Upper lobe of right lung (tissue), 1 donor: Measurements from ENCODE around the gene GPR12. TPM values are rescaled to one million over a fixed set of nuclear protein-coding genes. Genes with fewer than 3 reads are reported as not detected.

Experiments
- ATAC-seq: fragments of 200-7000 bp; cut with Tn5 transposase; one replicate; pipeline ENCODE4 v1.9.1; 2020; ENCODE audit warnings: mild to moderate bottlenecking, moderate library complexity
- DNase-seq: peaks from one replicate; pipeline ENCODE4 v3.0.0-alpha.2; 2020
- H3K27ac ChIP-seq: fragments of 200-600 bp; one replicate; pipeline ENCODE4 v1.8.0; 2022
- H3K27me3 ChIP-seq: fragments of 200-600 bp; one replicate; pipeline ENCODE4 v1.8.0; 2022; ENCODE audit warnings: mild to moderate bottlenecking
- H3K36me3 ChIP-seq: fragments of 200-600 bp; one replicate; pipeline ENCODE4 v1.8.0; 2022
- H3K4me1 ChIP-seq: fragments of 200-600 bp; one replicate; pipeline ENCODE4 v1.8.0; 2022
- H3K4me3 ChIP-seq: fragments of 200-600 bp; one replicate; pipeline ENCODE4 v1.8.0; 2022; ENCODE audit warnings: mild to moderate bottlenecking
- H3K9me3 ChIP-seq: fragments of 200-600 bp; one replicate; pipeline ENCODE4 v1.8.0; 2022
- intact Hi-C: fragments of 100-400 bp; cut with DNase I; formaldehyde crosslinking; loops from one replicate; pipeline ENCODE4 v1.11.0; 2022
- total RNA-seq: library from RNA; stranded (reverse); fragmentation: NEBNext Ultra II Directional; extraction: Animal tissue kit (Norgen Biotek cat#: 25700); gene quantifications from one replicate; pipeline ENCODE4 v1.2.1, GENCODE V29; 2021
- TF ChIP-seq, protein P1 (sequence below): fragments of 200-600 bp; IDR thresholded peaks from one replicate; pipeline ENCODE4 v1.8.0; 2022; ENCODE audit warnings: antibody characterized with exemption
- donor health status: DM: no; HTN: yes; CAD: no; lungs with severe emphysema.

Gene GPR12
- total RNA-seq, 1 donor from 2014 or later, result not detected

DNA sequence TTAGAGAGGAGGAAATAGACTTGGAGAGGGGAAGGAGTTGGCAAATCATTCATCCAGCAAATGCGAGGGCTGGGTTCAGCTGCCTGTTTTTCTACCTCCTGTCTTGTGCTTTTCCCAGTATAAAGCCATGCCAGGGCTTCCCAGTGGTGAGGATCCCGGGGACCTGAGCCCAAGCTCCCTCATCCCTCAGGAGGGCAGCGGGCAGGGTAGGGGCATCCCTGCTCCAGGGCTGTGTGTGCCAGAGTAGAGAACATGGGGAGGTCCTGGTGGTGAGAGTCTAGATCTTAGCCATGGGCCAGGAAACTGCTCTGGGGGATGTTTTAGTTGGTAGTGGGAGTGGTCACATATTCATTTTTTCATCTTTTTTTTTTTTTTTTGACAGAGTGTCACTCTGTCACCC is 43.6 kb downstream of the GPR12 start:
- no peaks in the 10 kb centered on the region for H3K27me3 ChIP-seq
- no peaks in the 10 kb centered on the region for H3K4me1 ChIP-seq
- TF ChIP-seq, protein P1, sequence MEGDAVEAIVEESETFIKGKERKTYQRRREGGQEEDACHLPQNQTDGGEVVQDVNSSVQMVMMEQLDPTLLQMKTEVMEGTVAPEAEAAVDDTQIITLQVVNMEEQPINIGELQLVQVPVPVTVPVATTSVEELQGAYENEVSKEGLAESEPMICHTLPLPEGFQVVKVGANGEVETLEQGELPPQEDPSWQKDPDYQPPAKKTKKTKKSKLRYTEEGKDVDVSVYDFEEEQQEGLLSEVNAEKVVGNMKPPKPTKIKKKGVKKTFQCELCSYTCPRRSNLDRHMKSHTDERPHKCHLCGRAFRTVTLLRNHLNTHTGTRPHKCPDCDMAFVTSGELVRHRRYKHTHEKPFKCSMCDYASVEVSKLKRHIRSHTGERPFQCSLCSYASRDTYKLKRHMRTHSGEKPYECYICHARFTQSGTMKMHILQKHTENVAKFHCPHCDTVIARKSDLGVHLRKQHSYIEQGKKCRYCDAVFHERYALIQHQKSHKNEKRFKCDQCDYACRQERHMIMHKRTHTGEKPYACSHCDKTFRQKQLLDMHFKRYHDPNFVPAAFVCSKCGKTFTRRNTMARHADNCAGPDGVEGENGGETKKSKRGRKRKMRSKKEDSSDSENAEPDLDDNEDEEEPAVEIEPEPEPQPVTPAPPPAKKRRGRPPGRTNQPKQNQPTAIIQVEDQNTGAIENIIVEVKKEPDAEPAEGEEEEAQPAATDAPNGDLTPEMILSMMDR, result no peak
- ATAC-seq, result no peak
- no peak for DNase-seq
- intact Hi-C loops, result no loop called here
- no peaks in the 10 kb centered on the region for H3K36me3 ChIP-seq
- no peak overlapping the region for H3K4me3 ChIP-seq
- H3K27ac ChIP-seq, result no peak overlapping the region
- no peaks in the 10 kb centered on the region for H3K9me3 ChIP-seq

DNA sequence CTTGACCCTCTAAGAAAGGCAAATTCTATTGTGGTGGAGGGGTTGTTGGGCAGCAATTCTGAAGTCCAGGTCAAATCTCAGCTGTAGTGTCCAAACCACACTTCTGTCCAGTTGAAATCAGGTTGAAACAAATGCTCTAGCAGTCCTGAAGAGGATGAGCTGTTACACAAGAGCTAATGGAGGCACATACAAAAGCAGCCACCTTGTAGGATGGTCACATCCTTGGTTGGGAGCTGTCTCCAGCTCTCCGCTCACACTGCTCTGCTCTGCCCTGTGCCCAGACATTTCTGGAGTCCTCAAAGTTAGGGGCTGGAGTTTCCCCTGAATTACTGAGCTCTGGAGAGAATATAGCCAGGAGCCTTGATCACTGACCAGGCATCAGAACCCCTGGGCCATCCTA is 47.2 kb downstream of the GPR12 start:
- H3K36me3 ChIP-seq, result no peaks in the 10 kb centered on the region
- no peaks in the 10 kb centered on the region for H3K27me3 ChIP-seq
- TF ChIP-seq, protein P1, result no peak
- no peak overlapping the region for H3K27ac ChIP-seq
- no peaks in the 10 kb centered on the region for H3K9me3 ChIP-seq
- no peaks in the 10 kb centered on the region for H3K4me1 ChIP-seq
- intact Hi-C loops, result no loop called here
- H3K4me3 ChIP-seq, result no peak overlapping the region
- DNase-seq (no peak), ATAC-seq (no peak)

DNA sequence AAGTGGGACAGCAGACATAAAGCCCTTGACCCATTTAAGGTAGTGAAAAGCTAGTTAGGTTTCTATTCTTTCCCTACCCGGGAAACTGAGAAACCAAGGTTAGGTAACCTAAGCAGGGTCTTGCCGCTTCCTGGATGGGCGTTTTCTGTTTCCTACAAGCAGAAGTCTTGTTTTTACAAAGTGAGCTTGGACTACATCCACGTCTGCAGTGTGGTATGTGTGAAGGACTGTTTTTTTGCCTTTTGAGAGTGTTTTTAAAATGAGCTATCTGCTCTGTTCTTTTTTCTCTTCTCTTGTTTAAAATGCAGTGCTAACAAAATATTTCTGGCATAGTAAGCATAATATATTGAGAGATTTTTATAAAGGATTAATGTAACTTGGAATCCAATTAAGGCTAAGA is 49.4 kb downstream of the GPR12 start:
- no peak overlapping the region for H3K27ac ChIP-seq
- no peak for DNase-seq
- H3K9me3 ChIP-seq, result no peaks in the 10 kb centered on the region
- TF ChIP-seq, protein P1, result no peak
- peaks cover under 1% of the 10 kb centered on the region for H3K27me3 ChIP-seq
- H3K4me3 ChIP-seq, result no peak overlapping the region
- intact Hi-C loops, result no loop called here
- ATAC-seq, result no peak
- no peaks in the 10 kb centered on the region for H3K4me1 ChIP-seq
- H3K36me3 ChIP-seq, result no peaks in the 10 kb centered on the region

DNA sequence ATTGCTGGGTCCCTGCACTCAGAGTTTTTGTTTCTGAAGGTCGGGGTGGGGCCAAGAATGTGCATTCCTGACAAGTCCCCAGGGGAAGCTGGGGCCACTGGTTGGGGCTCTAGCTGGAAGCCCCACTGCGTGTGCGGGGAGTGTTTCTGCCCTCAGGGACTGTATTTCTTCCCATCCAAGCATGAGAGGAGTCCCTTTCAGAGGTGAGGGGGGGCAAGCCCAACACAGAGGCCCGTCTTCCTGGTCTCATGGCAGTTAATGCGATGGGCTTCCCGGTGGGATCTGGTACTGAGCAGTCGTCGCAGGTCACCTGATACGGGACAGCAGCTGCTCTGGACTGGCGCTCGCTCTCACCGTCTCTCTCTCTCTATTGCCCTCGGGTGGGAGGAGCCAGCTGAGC is 50.4 kb downstream of the GPR12 start:
- Histone ChIP-seq H3K4me3 (no peak overlapping the region), H3K27me3 (peaks cover 9% of the 10 kb centered on the region), H3K4me1 (no peaks in the 10 kb centered on the region), H3K27ac (no peak overlapping the region), H3K36me3 (no peaks in the 10 kb centered on the region), H3K9me3 (no peaks in the 10 kb centered on the region)
- ATAC-seq (no peak), DNase-seq (no peak)
- TF ChIP-seq, protein P1, result no peak
- intact Hi-C loops, result no loop called here

DNA sequence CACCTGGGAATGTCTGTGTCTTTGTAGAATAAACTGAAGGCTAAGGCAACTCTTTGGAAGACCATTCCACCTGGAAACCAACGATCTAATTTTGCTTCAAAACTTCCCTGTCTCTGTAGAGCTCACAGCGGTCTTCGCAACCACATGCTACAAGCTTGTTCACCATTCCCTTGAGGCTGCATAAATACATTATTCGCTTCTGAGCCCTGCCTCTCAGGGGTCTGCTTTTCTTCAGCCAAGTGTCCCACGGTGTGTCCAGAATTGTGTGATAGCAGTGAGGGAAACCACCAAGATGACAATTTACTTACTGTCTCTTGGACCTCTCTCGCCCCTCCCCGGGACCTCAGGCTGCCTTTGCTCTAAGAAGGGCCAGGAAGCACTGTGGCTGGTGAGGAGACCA is 51.1 kb downstream of the GPR12 start:
- intact Hi-C loops, result no loop called here
- ATAC-seq (no peak), DNase-seq (no peak)
- Histone ChIP-seq H3K9me3 (no peaks in the 10 kb centered on the region), H3K4me3 (no peak overlapping the region), H3K27me3 (peaks cover 9% of the 10 kb centered on the region), H3K4me1 (no peaks in the 10 kb centered on the region), H3K27ac (no peak overlapping the region), H3K36me3 (no peaks in the 10 kb centered on the region)
- TF ChIP-seq, protein P1, result no peak

DNA sequence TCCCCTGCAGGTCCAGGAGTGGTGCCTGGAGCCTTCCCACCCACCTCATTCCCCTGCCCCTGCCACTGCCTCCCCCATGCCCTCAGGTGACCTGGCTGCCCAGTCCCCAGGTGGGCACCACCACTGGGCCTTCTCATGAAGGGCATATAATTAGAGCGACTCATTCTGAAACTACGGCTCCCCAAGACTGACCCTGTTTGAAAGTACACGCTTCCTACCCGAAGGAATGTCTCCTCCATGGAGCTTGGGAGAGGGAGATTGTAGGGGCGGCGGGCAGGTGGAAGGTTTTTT is 52.6 kb downstream of the GPR12 start:
- DNase-seq (no peak), ATAC-seq (no peak)
- Histone ChIP-seq H3K4me3 (no peak overlapping the region), H3K27me3 (peaks cover 9% of the 10 kb centered on the region), H3K36me3 (no peaks in the 10 kb centered on the region), H3K27ac (no peak overlapping the region), H3K9me3 (no peaks in the 10 kb centered on the region), H3K4me1 (no peaks in the 10 kb centered on the region)
- intact Hi-C loops, result no loop called here
- TF ChIP-seq, protein P1, result no peak
